Right ventricle myocardium inferior (tissue), 1 donor: Measurements from ENCODE around the gene THRB. TPM values are rescaled to one million over a fixed set of nuclear protein-coding genes. Genes with fewer than 3 reads are reported as not detected.

Experiments used
- ATAC-seq: fragments of 200-7000 bp; cut with Tn5 transposase; one replicate; pipeline ENCODE4 v1.9.1; 2020; ENCODE audit warnings: mild to moderate bottlenecking, moderate library complexity
- DNase-seq: peaks from one replicate; pipeline ENCODE4 v3.0.0; 2021; ENCODE audit errors: missing footprints
- intact Hi-C: fragments of 100-400 bp; cut with DNase I; formaldehyde crosslinking; loops from one replicate; pipeline ENCODE4 v1.11.0; 2022
- total RNA-seq: library from RNA; stranded (reverse); fragmentation: NEBNext Ultra II Directional; extraction: Animal tissue kit (Norgen Biotek cat#: 25700); gene quantifications from one replicate; pipeline ENCODE4 v1.2.1, GENCODE V29; 2021
- donor health status: DM: no; HTN: yes; CAD: no; lungs with severe emphysema.

THRB gene
- total RNA-seq, 1 donor from 2014 or later = 25.9 TPM

GRCh38 chr3:24471486-24471885 lies 23.2 kb downstream of the THRB start:
- intact Hi-C loops = no loop called here
- ATAC-seq = no peak
- DNase-seq = no peak

GRCh38 chr3:24470277-24470676 lies 24.4 kb downstream of the THRB start:
- intact Hi-C loops = no loop called here
- ATAC-seq (no peak), DNase-seq (no peak)

GRCh38 chr3:24464389-24464788 lies 30.3 kb downstream of the THRB start:
- intact Hi-C loops = no loop called here
- ATAC-seq = no peak

GRCh38 chr3:24462737-24463136 lies 31.9 kb downstream of the THRB start:
- ATAC-seq (no peak), DNase-seq (no peak)
- intact Hi-C loops = no loop called here

More at GRCh38 chr3:24464389-24464788, 30.3 kb downstream of the THRB start:
- no peak for DNase-seq

- intact Hi-C loops = no loop called here
- DNase-seq (no peak), ATAC-seq (no peak)
Observed at GRCh38 chr3:24460974-24461373, 33.7 kb downstream of the THRB start.

- intact Hi-C loops = no loop called here
- DNase-seq = no peak
- ATAC-seq = no peak
Observed at GRCh38 chr3:24457719-24458118, 36.9 kb downstream of the THRB start.

- intact Hi-C loops = no loop called here
- DNase-seq (no peak), ATAC-seq (no peak)
Observed at GRCh38 chr3:24454856-24455255, 39.8 kb downstream of the THRB start.

- DNase-seq = no peak
- intact Hi-C loops = no loop called here
- ATAC-seq = no peak
Observed at GRCh38 chr3:24454393-24454792, 40.3 kb downstream of the THRB start.

GRCh38 chr3:24451461-24452099 lies 43.1 kb downstream of the THRB start:
- intact Hi-C loops = no loop called here
- DNase-seq = no peak
- no peak for ATAC-seq

GRCh38 chr3:24450160-24450907 lies 44.3 kb downstream of the THRB start:
- ATAC-seq = peak; percentile 70
- DNase-seq = no peak
- intact Hi-C loops = no loop called here

- intact Hi-C loops = loop anchor here (5.0 kb wide), 1 partner anchor 44 kb away; the partner anchor contains the start of gene THRB
- DNase-seq (no peak), ATAC-seq (no peak)
Observed at GRCh38 chr3:24447836-24448235, 46.8 kb downstream of the THRB start.

GRCh38 chr3:24446032-24446431 lies 48.6 kb downstream of the THRB start:
- ATAC-seq (no peak), DNase-seq (no peak)
- intact Hi-C loops = loop anchor here (5.0 kb wide), 1 partner anchor 46 kb away; the partner anchor contains the start of gene THRB

GRCh38 chr3:24443476-24443875 lies 51.2 kb downstream of the THRB start:
- ATAC-seq = no peak
- intact Hi-C loops = no loop called here
- DNase-seq = no peak

- intact Hi-C loops = no loop called here
- ATAC-seq = peak; percentile 13
- no peak for DNase-seq
Observed at GRCh38 chr3:24440760-24441464, 53.7 kb downstream of the THRB start.

GRCh38 chr3:24439021-24439420 lies 55.6 kb downstream of the THRB start:
- DNase-seq = no peak
- ATAC-seq = no peak
- intact Hi-C loops = no loop called here

- no peak for ATAC-seq
- DNase-seq = no peak
- intact Hi-C loops = no loop called here
Observed at GRCh38 chr3:24437326-24437725, 57.3 kb downstream of the THRB start.

- no peak for DNase-seq
- intact Hi-C loops = no loop called here
- ATAC-seq = no peak
Observed at GRCh38 chr3:24435584-24435983, 59.1 kb downstream of the THRB start.

- DNase-seq (no peak), ATAC-seq (no peak)
- intact Hi-C loops = loop anchor here (5.0 kb wide), 1 partner anchor 58 kb away; the partner anchor contains the start of gene THRB
Observed at GRCh38 chr3:24434651-24435050, 60.0 kb downstream of the THRB start.

- intact Hi-C loops = loop anchor here (5.0 kb wide), 1 partner anchor 58 kb away; the partner anchor contains the start of gene THRB
- ATAC-seq = peak; percentile 90
- DNase-seq = no peak
Observed at GRCh38 chr3:24433838-24434591, 60.6 kb downstream of the THRB start.
